ENCODE results near the gene TLE5.

Gene TLE5

DNA sequence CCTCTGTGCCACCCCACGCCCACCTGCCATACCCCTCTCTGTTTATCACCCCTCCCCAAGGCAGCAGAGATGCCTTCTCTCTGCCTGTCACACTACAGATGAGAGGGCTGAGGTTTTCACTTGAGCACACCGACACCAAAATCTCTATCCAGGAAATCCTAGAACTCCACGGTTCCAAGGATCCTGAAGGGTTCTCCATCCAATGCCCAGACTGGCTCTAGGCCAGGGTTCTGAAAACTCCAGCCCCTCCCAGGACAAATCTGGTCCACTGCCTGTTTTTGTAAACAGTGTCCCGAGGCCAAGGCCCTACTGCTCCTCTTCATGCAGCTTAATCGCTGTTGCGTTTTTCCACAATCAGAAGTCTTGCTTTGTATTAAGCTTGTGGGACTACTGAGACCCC, 53.3 kb downstream of the TLE5 start:
- TF ChIP-seq, protein P1, sequence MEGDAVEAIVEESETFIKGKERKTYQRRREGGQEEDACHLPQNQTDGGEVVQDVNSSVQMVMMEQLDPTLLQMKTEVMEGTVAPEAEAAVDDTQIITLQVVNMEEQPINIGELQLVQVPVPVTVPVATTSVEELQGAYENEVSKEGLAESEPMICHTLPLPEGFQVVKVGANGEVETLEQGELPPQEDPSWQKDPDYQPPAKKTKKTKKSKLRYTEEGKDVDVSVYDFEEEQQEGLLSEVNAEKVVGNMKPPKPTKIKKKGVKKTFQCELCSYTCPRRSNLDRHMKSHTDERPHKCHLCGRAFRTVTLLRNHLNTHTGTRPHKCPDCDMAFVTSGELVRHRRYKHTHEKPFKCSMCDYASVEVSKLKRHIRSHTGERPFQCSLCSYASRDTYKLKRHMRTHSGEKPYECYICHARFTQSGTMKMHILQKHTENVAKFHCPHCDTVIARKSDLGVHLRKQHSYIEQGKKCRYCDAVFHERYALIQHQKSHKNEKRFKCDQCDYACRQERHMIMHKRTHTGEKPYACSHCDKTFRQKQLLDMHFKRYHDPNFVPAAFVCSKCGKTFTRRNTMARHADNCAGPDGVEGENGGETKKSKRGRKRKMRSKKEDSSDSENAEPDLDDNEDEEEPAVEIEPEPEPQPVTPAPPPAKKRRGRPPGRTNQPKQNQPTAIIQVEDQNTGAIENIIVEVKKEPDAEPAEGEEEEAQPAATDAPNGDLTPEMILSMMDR (IDR thresholded peaks at IDR 0.05) = no peak

DNA sequence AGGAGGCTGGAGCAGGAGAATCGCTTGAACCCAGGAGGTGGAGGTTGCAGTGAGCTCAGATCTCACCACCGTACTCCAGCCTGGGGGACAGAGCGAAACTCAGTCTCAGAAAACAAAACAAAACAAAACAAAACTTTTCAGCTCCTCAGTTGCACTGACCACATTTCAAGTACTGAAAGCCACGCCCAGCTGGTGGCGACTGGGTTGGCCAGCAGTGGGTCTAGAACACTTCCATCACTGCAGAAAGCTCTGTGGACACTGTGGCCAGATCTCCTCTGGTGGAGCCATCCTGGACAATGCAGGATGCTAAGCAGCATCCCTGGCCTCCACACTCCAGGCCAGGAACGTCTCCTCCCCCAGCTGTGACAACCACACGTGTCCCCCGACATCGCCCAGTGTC, 54.3 kb downstream of the TLE5 start:
- TF ChIP-seq, protein P1 (IDR thresholded peaks at IDR 0.05) = no peak
- H3K36me3 ChIP-seq = no peaks in the 10 kb centered on the region
- no peaks in the 10 kb centered on the region for H3K9me3 ChIP-seq
- H3K4me3 ChIP-seq (ENCODE audit: low read depth in 1 of 2, low read length in 1 of 2) = no peak overlapping the region
- no peaks in the 10 kb centered on the region for H3K4me1 ChIP-seq (ENCODE audit: control insufficient read depth in 1 of 2, insufficient read depth in 1 of 2, low read depth in 1 of 2, low read length in 1 of 2)
- H3K27me3 ChIP-seq = peaks cover 13% of the 10 kb centered on the region
- H3K27ac ChIP-seq = no peak overlapping the region

More for the DNA sequence above, 53.3 kb downstream of the TLE5 start:
- Histone ChIP-seq H3K36me3 (no peaks in the 10 kb centered on the region), H3K9me3 (no peaks in the 10 kb centered on the region), H3K4me1 (ENCODE audit: control insufficient read depth in 1 of 2, insufficient read depth in 1 of 2, low read depth in 1 of 2, low read length in 1 of 2) (no peaks in the 10 kb centered on the region), H3K4me3 (ENCODE audit: low read depth in 1 of 2, low read length in 1 of 2) (no peak overlapping the region), H3K27ac (no peak overlapping the region), H3K27me3 (peaks cover 13% of the 10 kb centered on the region)

DNA sequence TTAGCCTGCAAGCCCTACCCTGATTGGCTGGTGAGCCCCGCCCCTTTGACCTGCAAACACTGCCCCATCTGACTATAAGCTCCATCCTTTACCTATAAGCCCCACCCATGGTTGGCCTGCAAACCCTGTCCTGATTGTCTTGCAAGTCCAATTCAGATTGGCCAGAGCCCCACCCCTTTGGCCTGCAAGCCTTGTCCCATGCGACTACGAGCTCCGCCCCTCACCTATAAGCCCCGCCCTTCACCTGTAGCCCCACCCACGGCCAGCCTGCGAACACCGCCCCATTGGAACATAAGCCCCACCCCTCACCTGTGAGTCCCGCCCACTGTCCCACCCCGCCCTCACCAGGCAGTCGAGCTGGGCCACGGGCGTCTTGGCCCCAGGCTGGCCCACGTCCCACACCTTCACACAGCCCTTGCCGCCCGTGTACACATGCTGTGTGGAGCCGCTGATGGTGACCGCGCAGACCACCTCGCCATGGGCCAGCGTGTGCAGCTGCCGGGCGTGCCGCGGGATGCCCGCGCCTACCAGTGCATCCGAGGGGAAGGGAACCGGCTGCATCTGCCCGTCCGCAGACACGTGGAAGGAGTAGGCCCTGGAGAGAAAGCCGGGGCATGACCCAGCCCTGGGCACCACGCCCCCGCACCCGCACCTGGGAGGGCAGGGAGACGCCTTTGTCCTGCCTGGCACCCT, 56.1 kb downstream of the TLE5 start:
- no peaks in the 10 kb centered on the region for H3K36me3 ChIP-seq
- H3K9me3 ChIP-seq = no peaks in the 10 kb centered on the region
- H3K27me3 ChIP-seq = peaks cover 13% of the 10 kb centered on the region
- H3K4me3 ChIP-seq (ENCODE audit: low read depth in 1 of 2, low read length in 1 of 2) = no peak overlapping the region
- no peaks in the 10 kb centered on the region for H3K4me1 ChIP-seq (ENCODE audit: control insufficient read depth in 1 of 2, insufficient read depth in 1 of 2, low read depth in 1 of 2, low read length in 1 of 2)
- H3K27ac ChIP-seq = no peak overlapping the region
- TF ChIP-seq, protein P1 (IDR thresholded peaks at IDR 0.05) = no peak

DNA sequence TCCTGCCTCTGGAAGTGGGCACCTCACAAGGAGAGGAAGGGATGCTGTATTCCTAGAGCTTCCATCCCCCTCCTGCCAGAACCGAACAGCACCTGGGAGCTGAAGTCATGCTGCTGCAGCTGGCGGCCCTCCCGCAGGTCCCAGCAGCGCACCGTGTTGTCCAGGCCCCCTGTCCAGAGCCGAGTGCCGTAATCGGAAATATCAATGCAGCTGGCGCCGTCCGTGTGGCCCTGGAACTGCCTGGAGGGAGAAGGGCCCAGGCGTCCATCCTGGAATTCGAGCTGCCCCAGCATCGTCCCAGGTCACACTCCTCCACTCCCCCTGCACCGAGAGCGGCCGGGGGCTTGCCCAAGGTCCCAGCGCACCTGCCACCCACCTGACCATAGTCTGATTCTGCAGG, 57.0 kb downstream of the TLE5 start:
- Histone ChIP-seq H3K36me3 (no peaks in the 10 kb centered on the region), H3K27ac (no peak overlapping the region), H3K9me3 (no peaks in the 10 kb centered on the region), H3K4me1 (ENCODE audit: control insufficient read depth in 1 of 2, insufficient read depth in 1 of 2, low read depth in 1 of 2, low read length in 1 of 2) (no peaks in the 10 kb centered on the region), H3K27me3 (peaks cover 13% of the 10 kb centered on the region), H3K4me3 (ENCODE audit: low read depth in 1 of 2, low read length in 1 of 2) (no peak overlapping the region)
- TF ChIP-seq, protein P1 (IDR thresholded peaks at IDR 0.05) = no peak

DNA sequence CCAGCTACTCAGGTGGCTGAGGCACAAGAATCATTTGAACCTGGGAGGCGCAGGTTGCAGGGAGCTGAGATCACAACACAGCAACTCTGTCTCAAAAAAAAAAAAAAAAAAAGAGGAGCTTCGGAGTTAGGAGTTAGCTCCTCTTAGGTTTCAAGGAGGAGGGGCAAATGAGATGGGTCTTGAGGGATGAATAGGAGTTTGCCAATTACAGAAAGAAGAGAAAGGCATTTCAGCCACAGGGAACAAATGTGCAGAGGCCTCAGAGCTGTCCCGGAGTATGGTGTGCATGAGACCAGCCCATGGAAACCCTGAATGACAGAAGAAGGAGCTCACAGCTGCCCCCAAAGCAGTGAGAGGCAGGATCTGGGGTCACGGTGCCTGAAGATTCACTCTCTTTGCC, 57.8 kb downstream of the TLE5 start:
- H3K27me3 ChIP-seq = peaks cover 13% of the 10 kb centered on the region
- TF ChIP-seq, protein P1 (IDR thresholded peaks at IDR 0.05) = no peak
- no peak overlapping the region for H3K4me3 ChIP-seq (ENCODE audit: low read depth in 1 of 2, low read length in 1 of 2)
- no peaks in the 10 kb centered on the region for H3K4me1 ChIP-seq (ENCODE audit: control insufficient read depth in 1 of 2, insufficient read depth in 1 of 2, low read depth in 1 of 2, low read length in 1 of 2)
- H3K9me3 ChIP-seq = no peaks in the 10 kb centered on the region
- H3K27ac ChIP-seq = no peak overlapping the region
- no peaks in the 10 kb centered on the region for H3K36me3 ChIP-seq
